Smooth muscle cell (in vitro differentiated cells): ENCODE results near the gene TBC1D17. TPM values are rescaled to one million over a fixed set of nuclear protein-coding genes. Genes with fewer than 3 reads are reported as not detected.

Source experiments
- DNase-seq: peaks from one replicate; lab custom pipeline; 2025; ENCODE audit not compliant: unreplicated experiment; lab: John Stamatoyannopoulos, UW
- H2AFZ ChIP-seq: fragments of 200-600 bp; sonication (generic); 2 replicates; pipeline ENCODE4 v1.6.0; 2016; ENCODE audit warnings: antibody characterized with exemption, low read depth, mild to moderate bottlenecking
- H3F3A ChIP-seq: fragments of 200-600 bp; sonication (generic); 2 replicates; pipeline ENCODE4 v1.6.0; 2017; ENCODE audit warnings: antibody characterized with exemption, low read depth
- H3K27ac ChIP-seq: fragments of 200-600 bp; sonication (generic); 2 replicates; pipeline ENCODE4 v1.5.1; 2016; ENCODE audit warnings: low read depth, mild to moderate bottlenecking
- H3K27me3 ChIP-seq: fragments of 200-600 bp; sonication (generic); 2 replicates; pipeline ENCODE4 v1.6.1; 2016; ENCODE audit warnings: low read depth, mild to moderate bottlenecking
- H3K36me3 ChIP-seq: fragments of 200-600 bp; sonication (generic); 2 replicates; pipeline ENCODE4 v1.5.1; 2016; ENCODE audit warnings: low read depth
- H3K4me1 ChIP-seq: fragments of 200-600 bp; sonication (generic); 2 replicates; pipeline ENCODE4 v1.5.1; 2016; ENCODE audit warnings: low read depth
- H3K4me2 ChIP-seq: fragments of 200-600 bp; sonication (generic); 2 replicates; pipeline ENCODE4 v1.6.0; 2016; ENCODE audit warnings: mild to moderate bottlenecking
- H3K4me3 ChIP-seq: fragments of 200-600 bp; sonication (generic); 2 replicates; pipeline ENCODE4 v1.5.1; 2016; ENCODE audit warnings: mild to moderate bottlenecking
- H3K79me2 ChIP-seq: fragments of 200-600 bp; sonication (generic); 2 replicates; pipeline ENCODE4 v1.6.0; 2016; ENCODE audit warnings: low read depth, mild to moderate bottlenecking
- H3K9ac ChIP-seq: fragments of 200-600 bp; sonication (generic); 2 replicates; pipeline ENCODE4 v1.6.0; 2016; ENCODE audit warnings: low read depth
- H3K9me3 ChIP-seq: fragments of 200-600 bp; sonication (generic); replicated peaks from 2 replicates; pipeline ENCODE4 v1.5.1; 2016; ENCODE audit warnings: low read depth
- H4K20me1 ChIP-seq: fragments of 200-600 bp; sonication (generic); 2 replicates; pipeline ENCODE4 v1.6.0; 2016; ENCODE audit warnings: low read depth
- CTCF ChIP-seq: fragments of 200-600 bp; sonication (generic); IDR thresholded peaks from 2 replicates; pipeline ENCODE4 v1.5.1; 2017; ENCODE audit warnings: borderline replicate concordance, mild to moderate bottlenecking, antibody characterized with exemption; ENCODE audit not compliant: insufficient read depth, poor library complexity, severe bottlenecking
- WGBS: methylation state at CpG from one replicate; pipeline ENCODE4 v1.1.7; 2016; ENCODE audit warnings: low lambda C conversion rate; 5-methylcytosine and 5-hydroxymethylcytosine counted together
- polyA plus RNA-seq: library from polyadenylated mRNA; unstranded; fragments of >200 nt; fragmentation: Nextera tagmentation; extraction: Ambion mirVana; gene quantifications from 2 replicates; pipeline ENCODE4 v1.2.1, GENCODE V29; 2016
- total RNA-seq: library from RNA; depleted of rRNA; stranded (reverse); fragments of >200 nt; gene quantifications from 2 replicates; pipeline ENCODE4 v1.2.3, GENCODE V29; 2014

The TBC1D17 gene
- total and polyA plus RNA-seq, 2 experiments from 2014 or later, result 9.2 to 41.8 TPM

GRCh38 chr19:49875857-49876421, 1.6 kb upstream of the TBC1D17 start:
- Histone ChIP-seq H3K4me1 (peaks cover 12% of the 10 kb centered on the region), H3K27ac (peak overlapping the region; percentile 96), H4K20me1 (peaks cover 5% of the 10 kb centered on the region), H3K27me3 (no peaks in the 10 kb centered on the region), H3K4me2 (peak overlapping the region; percentile 96), H3K9ac (peak overlapping the region; percentile 95), H2AFZ (no peak overlapping the region), H3K4me3 (peak overlapping the region; percentile 72), H3K9me3 (no peaks in the 10 kb centered on the region), H3F3A (peaks cover 3% of the 10 kb centered on the region), H3K36me3 (no peaks in the 10 kb centered on the region), H3K79me2 (peaks cover 25% of the 10 kb centered on the region)
- TF ChIP-seq CTCF, result no peak
- WGBS, result 2% methylated on average over 22 of the region's 28 CpGs
- peak; percentile 49 for DNase-seq

- Histone ChIP-seq H3K4me1 (peaks cover 12% of the 10 kb centered on the region), H3K27ac (peak overlapping the region; percentile 96), H2AFZ (peak overlapping the region; percentile 64), H3K79me2 (peaks cover 25% of the 10 kb centered on the region), H3K9me3 (no peaks in the 10 kb centered on the region), H3K9ac (peak overlapping the region; percentile 95), H3F3A (peaks cover 3% of the 10 kb centered on the region), H3K27me3 (no peaks in the 10 kb centered on the region), H4K20me1 (peaks cover 5% of the 10 kb centered on the region), H3K36me3 (no peaks in the 10 kb centered on the region), H3K4me2 (peak overlapping the region; percentile 96), H3K4me3 (peak overlapping the region; percentile 72)
- peak; percentile 99 for DNase-seq
- TF ChIP-seq CTCF, result no peak
- WGBS, result under 1% methylated on average over 38 of the region's 46 CpGs
These were observed 981 bp upstream of the TBC1D17 start for GRCh38 chr19:49876422-49877019.

- TF ChIP-seq CTCF, result no peak
- DNase-seq, result peak; percentile 98
- Histone ChIP-seq H3K36me3 (peaks cover 2% of the 10 kb centered on the region), H3K27ac (peak overlapping the region; percentile 96), H3K27me3 (no peaks in the 10 kb centered on the region), H3K9ac (peak overlapping the region; percentile 95), H3K4me3 (peak overlapping the region; percentile 72), H3F3A (peaks cover 3% of the 10 kb centered on the region), H3K4me1 (peaks cover 12% of the 10 kb centered on the region), H3K79me2 (peaks cover 25% of the 10 kb centered on the region), H3K9me3 (no peaks in the 10 kb centered on the region), H4K20me1 (peaks cover 5% of the 10 kb centered on the region), H3K4me2 (peak overlapping the region; percentile 94), H2AFZ (peak overlapping the region; percentile 71)
- 7% methylated on average over 37 of the region's 41 CpGs for WGBS
These were observed 609 bp downstream of the TBC1D17 start for GRCh38 chr19:49877879-49878743.
